SK-N-MC (cell line): ENCODE results near the gene CNTFR.

Experiments
- EZH2 ChIP-seq: fragments of 200-600 bp; sonication (generic); IDR thresholded peaks from one replicate; pipeline ENCODE4 v1.6.1; 2017; ENCODE audit warnings: antibody characterized with exemption
- POLR2AphosphoS5 ChIP-seq: IDR thresholded peaks from 2 replicates; pipeline ENCODE4 v1.6.1; 2012; ENCODE audit warnings: mild to moderate bottlenecking, low read depth, low read length, borderline replicate concordance

- TF ChIP-seq POLR2AphosphoS5 (peak; percentile 57; the same call in 1 of the 2 replicates), EZH2 (no peak)
These were observed 45.2 kb upstream of the CNTFR start for GRCh38 chr9:34634551-34635248.
